ENCODE results near the gene RNF150. TPM values are rescaled to one million over a fixed set of nuclear protein-coding genes. Genes with fewer than 3 reads are reported as not detected.

RNF150 gene
- total RNA-seq, 2 donors from 2014 or later = 2.3 to 4.6 TPM

DNA sequence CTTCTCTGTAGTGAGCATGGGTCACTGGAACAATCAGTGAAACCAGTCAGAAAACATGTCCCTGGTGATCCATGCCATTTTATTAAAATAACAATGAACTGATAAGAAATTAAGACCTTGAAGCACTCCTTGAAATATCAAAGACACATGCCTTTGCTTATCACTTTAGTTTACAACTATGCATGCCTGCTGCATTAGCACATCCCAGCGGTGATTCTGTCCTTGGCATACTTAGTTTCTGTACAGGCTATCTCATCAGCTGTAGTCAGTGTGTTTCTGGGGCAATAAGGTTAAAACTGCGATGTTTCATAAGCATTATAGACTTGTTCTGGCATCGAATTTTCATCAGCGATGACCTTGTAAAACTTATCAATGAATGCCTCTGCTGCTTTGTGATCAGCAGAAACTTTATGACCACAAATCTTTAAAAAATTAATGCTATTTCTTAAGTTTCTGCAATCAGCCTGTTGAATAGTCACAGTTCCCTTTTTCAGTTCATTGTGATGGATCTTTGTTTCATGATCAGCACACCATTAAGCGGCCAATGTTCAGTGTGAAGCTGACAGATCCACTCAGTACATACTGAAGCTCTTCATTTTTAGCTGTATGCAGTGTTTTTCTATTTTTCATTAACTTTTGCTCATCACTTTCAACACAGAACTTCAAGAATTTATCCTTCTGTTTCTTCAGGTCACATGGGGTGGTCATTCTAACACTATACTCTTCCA is 150.5 kb downstream of the RNF150 start:
- intact Hi-C loops (cut with DNase I) = no loop called here
- no peak for TF ChIP-seq POLR2A (IDR thresholded peaks at IDR 0.05)
- TF ChIP-seq, protein P1, sequence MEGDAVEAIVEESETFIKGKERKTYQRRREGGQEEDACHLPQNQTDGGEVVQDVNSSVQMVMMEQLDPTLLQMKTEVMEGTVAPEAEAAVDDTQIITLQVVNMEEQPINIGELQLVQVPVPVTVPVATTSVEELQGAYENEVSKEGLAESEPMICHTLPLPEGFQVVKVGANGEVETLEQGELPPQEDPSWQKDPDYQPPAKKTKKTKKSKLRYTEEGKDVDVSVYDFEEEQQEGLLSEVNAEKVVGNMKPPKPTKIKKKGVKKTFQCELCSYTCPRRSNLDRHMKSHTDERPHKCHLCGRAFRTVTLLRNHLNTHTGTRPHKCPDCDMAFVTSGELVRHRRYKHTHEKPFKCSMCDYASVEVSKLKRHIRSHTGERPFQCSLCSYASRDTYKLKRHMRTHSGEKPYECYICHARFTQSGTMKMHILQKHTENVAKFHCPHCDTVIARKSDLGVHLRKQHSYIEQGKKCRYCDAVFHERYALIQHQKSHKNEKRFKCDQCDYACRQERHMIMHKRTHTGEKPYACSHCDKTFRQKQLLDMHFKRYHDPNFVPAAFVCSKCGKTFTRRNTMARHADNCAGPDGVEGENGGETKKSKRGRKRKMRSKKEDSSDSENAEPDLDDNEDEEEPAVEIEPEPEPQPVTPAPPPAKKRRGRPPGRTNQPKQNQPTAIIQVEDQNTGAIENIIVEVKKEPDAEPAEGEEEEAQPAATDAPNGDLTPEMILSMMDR (IDR thresholded peaks at IDR 0.05) = no peak
- no peaks in the 10 kb centered on the region for H3K27me3 ChIP-seq
- no peak overlapping the region for H3K27ac ChIP-seq
- ATAC-seq = no peak
- no peaks in the 10 kb centered on the region for H3K9me3 ChIP-seq
- no peak overlapping the region for H3K4me3 ChIP-seq
- DNase-seq = no peak
- peaks cover 3% of the 10 kb centered on the region for H3K4me1 ChIP-seq
- H3K36me3 ChIP-seq (replicated peaks in 1 of 2; ENCODE audit: insufficient read depth in 1 of 2, low read depth in 2 of 2) = no peaks in the 10 kb centered on the region
- 87 to 89% methylated on average over 5 of the region's 5 CpGs for whole genome bisulfite sequencing, 2 donors

DNA sequence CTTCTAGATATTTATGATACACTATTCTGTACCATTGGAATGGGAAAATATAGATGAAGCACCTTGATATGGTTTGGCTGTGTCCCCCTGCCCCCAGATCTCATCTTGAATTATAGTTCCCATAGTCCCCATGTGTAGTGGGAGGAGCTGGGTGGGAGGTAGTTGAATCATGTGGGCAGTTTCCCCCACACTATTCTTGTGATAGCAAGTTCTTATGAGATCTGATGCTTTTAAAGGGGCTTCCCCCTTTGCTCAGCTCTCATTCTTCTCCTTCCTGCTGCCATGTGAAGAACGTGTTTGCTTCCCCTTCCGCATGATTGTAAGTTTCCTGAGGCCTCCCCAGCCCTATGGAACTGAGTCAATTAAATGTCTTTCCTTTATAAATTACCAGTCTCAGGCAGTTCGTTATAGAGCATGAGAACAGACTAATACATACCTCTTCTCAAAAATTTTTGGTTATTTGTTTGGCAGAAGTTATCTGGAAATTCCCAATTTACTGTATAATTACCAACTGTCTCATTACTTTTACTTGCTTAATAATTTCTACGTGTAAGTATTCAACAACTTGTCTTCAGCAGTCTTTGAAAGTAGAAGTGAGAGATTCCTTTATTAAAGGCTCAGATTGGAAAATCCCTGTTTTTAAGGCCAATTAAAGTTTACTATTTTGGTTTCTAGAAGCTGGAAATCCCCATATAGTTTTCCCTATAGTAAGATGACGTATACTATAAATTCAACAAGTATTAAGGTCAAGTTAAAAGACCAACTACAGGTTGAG is 152.7 kb downstream of the RNF150 start:
- WGBS, 2 donors = 57 to 59% methylated on average over 5 of the region's 5 CpGs
- DNase-seq (no peak), ATAC-seq (no peak)
- no peaks in the 10 kb centered on the region for H3K9me3 ChIP-seq
- H3K4me1 ChIP-seq = peaks cover 3% of the 10 kb centered on the region
- H3K4me3 ChIP-seq = no peak overlapping the region
- no peaks in the 10 kb centered on the region for H3K36me3 ChIP-seq (replicated peaks in 1 of 2; ENCODE audit: insufficient read depth in 1 of 2, low read depth in 2 of 2)
- intact Hi-C loops (cut with DNase I) = no loop called here
- TF ChIP-seq POLR2A (IDR thresholded peaks at IDR 0.05) = no peak
- TF ChIP-seq, protein P1 (IDR thresholded peaks at IDR 0.05) = no peak
- no peaks in the 10 kb centered on the region for H3K27me3 ChIP-seq
- no peak overlapping the region for H3K27ac ChIP-seq

GRCh38 chr4:140976768-140977167 is 156.5 kb downstream of the RNF150 start:
- Histone ChIP-seq H3K27me3 (no peaks in the 10 kb centered on the region), H3K4me1 (peaks cover 3% of the 10 kb centered on the region), H3K36me3 (replicated peaks in 1 of 2; ENCODE audit: insufficient read depth in 1 of 2, low read depth in 2 of 2) (no peaks in the 10 kb centered on the region), H3K27ac (no peak overlapping the region), H3K9me3 (no peaks in the 10 kb centered on the region), H3K4me3 (no peak overlapping the region)
- ATAC-seq = no peak
- no peak for DNase-seq
- 79 to 82% methylated on average over 2 of the region's 2 CpGs for WGBS, 2 donors
- intact Hi-C loops (cut with DNase I) = no loop called here
- TF ChIP-seq POLR2A (IDR thresholded peaks at IDR 0.05) = no peak
- TF ChIP-seq, protein P1 (IDR thresholded peaks at IDR 0.05) = no peak

GRCh38 chr4:140971077-140971792 is 162.0 kb downstream of the RNF150 start:
- ATAC-seq = no peak
- Histone ChIP-seq H3K4me1 (no peaks in the 10 kb centered on the region), H3K4me3 (no peak overlapping the region), H3K27ac (no peak overlapping the region), H3K27me3 (no peaks in the 10 kb centered on the region), H3K9me3 (no peaks in the 10 kb centered on the region), H3K36me3 (replicated peaks in 1 of 2; ENCODE audit: insufficient read depth in 1 of 2, low read depth in 2 of 2) (no peaks in the 10 kb centered on the region)
- TF ChIP-seq POLR2A (IDR thresholded peaks at IDR 0.05) = no peak
- TF ChIP-seq, protein P1 (IDR thresholded peaks at IDR 0.05) = no peak
- 75 to 77% methylated on average over 3 of the region's 3 CpGs for WGBS, 2 donors
- DNase-seq = no peak
- intact Hi-C loops (cut with DNase I) = no loop called here

Measured in body of pancreas (tissue), 4 donors.